ENCODE results near the gene PRDX1. TPM values are rescaled to one million over a fixed set of nuclear protein-coding genes. Genes with fewer than 3 reads are reported as not detected.

PRDX1 gene
- total RNA-seq, 8 experiments from 2014 or later, result 245 to 1,200 (median 476) TPM

DNA sequence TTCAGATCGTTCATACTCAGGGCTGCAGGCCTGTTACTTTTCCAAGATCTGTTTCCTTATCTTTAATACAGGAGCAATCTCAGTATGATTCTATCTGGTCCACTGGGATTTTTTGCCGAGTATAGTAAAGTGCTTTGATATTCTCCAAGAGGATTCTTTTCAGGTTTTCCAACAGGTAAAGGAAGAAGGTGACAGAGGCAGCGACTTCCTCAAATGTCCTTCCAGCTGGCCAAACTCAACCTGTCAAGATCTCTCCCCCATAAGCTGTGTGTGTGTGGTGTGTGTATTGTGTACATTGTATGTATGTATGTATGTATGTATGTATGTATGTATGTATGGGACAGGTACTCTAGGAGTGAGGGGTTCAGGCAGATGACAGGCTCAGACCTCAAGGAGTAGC lies 30.0 kb upstream of the PRDX1 start:
- Histone ChIP-seq H3K27ac (peak overlapping the region in 1 of 2 donors; percentile 96), H3K4me1 (replicated peaks in 1 of 2) (peaks cover 13 to 16% of the 10 kb centered on the region in 2 donors), H3K4me3 (peak overlapping the region; percentile 54 to 80 (median 59))
- in situ Hi-C loops (cut with MboI; ENCODE audit: low pct_unique_long_range_greater_than_20kb in 2 of 9, low sequenced_read_pairs in 9 of 9, unreplicated experiment in 9 of 9), result loop anchor here in 1 of 9 experiments (25.0 kb wide), 1 partner anchor 189 kb away; no protein-coding TSS in a partner anchor
- ATAC-seq (replicated peaks in 6 of 8), result no peak
- 0 to 50% (median 9%) methylated on average over 1 to 3 of the region's 3 CpGs; no CpG with 5 or more reads in 2 of the 10 experiments for WGBS, 10 experiments

DNA sequence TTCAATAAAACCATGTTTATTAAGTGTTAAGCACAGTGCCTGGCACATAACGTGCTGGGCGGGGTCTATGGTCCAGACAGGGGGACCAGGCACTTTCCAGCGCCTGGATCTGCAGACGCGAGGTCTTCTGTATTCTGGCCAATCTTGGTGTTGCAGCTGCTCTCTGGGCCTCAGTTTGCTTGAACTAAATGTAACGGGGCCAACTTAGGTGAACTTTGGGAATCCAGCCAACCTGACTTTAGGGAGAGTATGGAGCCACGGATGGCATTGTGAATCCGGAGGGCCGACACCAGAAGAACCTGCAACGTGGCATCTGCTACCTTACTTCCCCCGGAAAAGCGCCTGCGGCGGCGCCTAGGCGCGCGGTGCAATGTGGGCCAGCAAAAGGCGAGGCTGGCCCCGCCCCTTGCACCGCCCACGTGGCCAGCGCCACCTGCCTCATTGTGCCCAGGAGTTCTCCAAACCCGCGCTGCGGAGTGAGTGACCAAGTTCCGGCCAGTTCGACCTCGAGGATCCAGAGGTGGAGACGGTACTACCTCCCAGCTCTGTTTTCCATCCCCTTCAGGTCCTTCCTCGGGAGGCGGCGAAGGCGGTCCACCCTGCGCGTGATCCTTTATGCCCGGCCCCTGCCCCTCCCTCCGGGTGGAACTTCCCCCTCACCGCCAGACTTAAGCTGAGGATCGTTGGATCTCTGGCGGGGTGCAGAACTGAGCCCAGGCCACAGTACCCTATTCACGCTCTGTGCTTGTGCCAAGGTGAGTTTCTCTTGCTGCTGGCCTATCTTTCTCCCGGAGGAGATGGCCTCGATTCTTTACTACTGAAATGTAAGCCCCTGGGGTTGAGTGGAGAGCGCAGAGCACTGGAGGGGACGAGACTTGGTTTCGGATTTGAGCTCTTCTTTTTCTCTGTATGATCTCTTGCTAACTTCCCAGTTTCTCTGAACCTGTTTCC lies 29.0 kb upstream of the PRDX1 start, which contains the start of gene AKR1A1:
Gene AKR1A1, plus strand, starts transcription at position 426 of the 951 bp plus-strand sequence. CDS start 10,969 bp downstream, outside the sequence.
- peak; percentile 91 to 96 (median 94) for ATAC-seq (replicated peaks in 6 of 8)
- peaks cover 13 to 16% of the 10 kb centered on the region in 2 donors for H3K4me1 ChIP-seq (replicated peaks in 1 of 2)
- WGBS, 10 experiments, result 0 to 15% (median 0%) methylated on average over 1 to 29 of the region's 47 CpGs; no CpG with 5 or more reads in 1 of the 10 experiments
- H3K4me3 ChIP-seq, result peak within 1 kb of the TSS; percentile 54 to 80 (median 59)
- in situ Hi-C loops (cut with MboI; ENCODE audit: low pct_unique_long_range_greater_than_20kb in 2 of 9, low sequenced_read_pairs in 9 of 9, unreplicated experiment in 9 of 9), result loop anchor here in 1 of 9 experiments (25.0 kb wide), 1 partner anchor 188 kb away; no protein-coding TSS in a partner anchor
- peak within 1 kb of the TSS; percentile 90 to 96 for H3K27ac ChIP-seq

DNA sequence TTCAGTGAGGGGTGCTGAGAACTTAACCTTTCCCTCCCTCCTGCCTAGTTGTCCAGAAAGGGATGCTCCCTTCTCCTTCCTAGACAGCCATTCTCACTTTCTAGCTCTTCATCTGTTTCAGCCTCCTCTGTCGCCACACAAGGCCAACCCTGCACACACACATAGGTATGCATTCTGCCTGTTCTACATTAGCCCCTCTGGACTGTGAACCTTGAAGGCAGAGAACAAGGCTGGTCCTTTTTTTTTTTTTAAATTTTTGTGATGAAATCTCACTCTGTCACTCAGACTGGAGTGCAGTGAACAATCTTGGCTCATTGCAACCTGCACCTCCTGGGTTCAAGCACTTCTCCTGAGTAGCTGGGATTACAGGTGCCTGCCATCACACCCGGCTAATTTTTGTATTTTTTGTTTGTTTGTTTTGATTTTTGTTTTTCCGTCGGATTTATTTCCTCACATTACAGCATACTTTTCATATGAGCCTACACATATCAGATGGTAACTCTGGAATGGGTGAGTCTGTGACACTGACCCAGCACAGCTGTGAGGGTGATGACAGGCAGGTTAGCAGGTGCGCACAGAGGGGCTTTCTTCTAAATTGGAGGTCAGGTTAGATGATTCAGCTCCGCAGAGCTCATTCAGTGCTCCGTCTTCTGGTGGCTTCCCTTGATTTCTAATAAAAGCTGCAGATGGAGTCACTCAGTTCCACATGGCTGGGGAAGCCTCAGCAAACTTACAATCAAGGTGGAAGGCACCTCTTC lies 24.0 kb upstream of the PRDX1 start:
- peaks cover 5 to 6% of the 10 kb centered on the region in 2 donors for H3K4me1 ChIP-seq (replicated peaks in 1 of 2)
- in situ Hi-C loops (cut with MboI; ENCODE audit: low pct_unique_long_range_greater_than_20kb in 2 of 9, low sequenced_read_pairs in 9 of 9, unreplicated experiment in 9 of 9), result no loop called here
- no peak for ATAC-seq (replicated peaks in 6 of 8)
- H3K27ac ChIP-seq, result no peak overlapping the region
- H3K4me3 ChIP-seq, result no peak overlapping the region
- WGBS, 10 experiments, result 12 to 100% (median 86%) methylated on average over 2 to 7 of the region's 7 CpGs

DNA sequence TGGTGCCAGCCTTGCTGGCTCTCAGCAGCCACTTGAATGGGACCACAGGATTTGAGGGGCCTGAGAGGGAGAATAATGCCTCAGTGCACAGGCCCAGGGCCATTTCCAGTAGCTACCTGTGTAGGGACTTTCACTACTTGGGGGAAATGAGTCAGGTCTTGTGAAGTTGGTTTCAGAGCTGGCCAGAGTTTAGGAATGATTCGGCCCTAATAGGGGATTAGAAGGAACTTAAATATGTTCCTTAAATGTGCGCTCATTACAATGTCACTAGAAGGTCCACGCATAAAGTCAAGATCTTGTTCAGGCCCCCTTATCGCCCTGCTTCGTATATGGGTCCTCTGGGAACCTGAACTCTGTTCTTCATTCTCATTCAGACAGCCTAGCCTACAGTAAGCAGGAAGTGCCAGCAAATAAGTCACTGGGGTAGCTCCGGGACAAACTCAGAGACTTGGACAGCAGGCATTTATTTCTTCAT lies 23.4 kb upstream of the PRDX1 start:
- Histone ChIP-seq H3K4me1 (replicated peaks in 1 of 2) (peaks cover 2% of the 10 kb centered on the region in 2 donors), H3K4me3 (no peak overlapping the region), H3K27ac (no peak overlapping the region)
- in situ Hi-C loops (cut with MboI; ENCODE audit: low pct_unique_long_range_greater_than_20kb in 2 of 9, low sequenced_read_pairs in 9 of 9, unreplicated experiment in 9 of 9), result no loop called here
- no peak for ATAC-seq (replicated peaks in 6 of 8)
- WGBS, 10 experiments, result 55 to 89% (median 73%) methylated on average over 2 to 6 of the region's 6 CpGs; no CpG with 5 or more reads in 2 of the 10 experiments

GRCh38 chr1:45544530-45544929 lies 22.8 kb upstream of the PRDX1 start:
- no peak for ATAC-seq (replicated peaks in 6 of 8)
- Histone ChIP-seq H3K4me3 (no peak overlapping the region), H3K27ac (no peak overlapping the region), H3K4me1 (replicated peaks in 1 of 2) (no peaks in the 10 kb centered on the region)
- WGBS, 10 experiments, result 69 to 100% (median 87%) methylated on average over 1 to 4 of the region's 4 CpGs; no CpG with 5 or more reads in 1 of the 10 experiments
- in situ Hi-C loops (cut with MboI; ENCODE audit: low pct_unique_long_range_greater_than_20kb in 2 of 9, low sequenced_read_pairs in 9 of 9, unreplicated experiment in 9 of 9), result no loop called here

- peak in 4 of 8 experiments; percentile 22 to 46 (median 32) for ATAC-seq (replicated peaks in 6 of 8)
- in situ Hi-C loops (cut with MboI; ENCODE audit: low pct_unique_long_range_greater_than_20kb in 2 of 9, low sequenced_read_pairs in 9 of 9, unreplicated experiment in 9 of 9), result no loop called here
- WGBS, 10 experiments, result 0 to 100% (median 52%) methylated on average over 1 to 8 of the region's 8 CpGs; no CpG with 5 or more reads in 1 of the 10 experiments
- H3K27ac ChIP-seq, result no peak overlapping the region
- H3K4me3 ChIP-seq, result no peak overlapping the region
- H3K4me1 ChIP-seq (replicated peaks in 1 of 2), result no peaks in the 10 kb centered on the region
Measured at GRCh38 chr1:45543581-45544417, 22.1 kb upstream of the PRDX1 start.

DNA sequence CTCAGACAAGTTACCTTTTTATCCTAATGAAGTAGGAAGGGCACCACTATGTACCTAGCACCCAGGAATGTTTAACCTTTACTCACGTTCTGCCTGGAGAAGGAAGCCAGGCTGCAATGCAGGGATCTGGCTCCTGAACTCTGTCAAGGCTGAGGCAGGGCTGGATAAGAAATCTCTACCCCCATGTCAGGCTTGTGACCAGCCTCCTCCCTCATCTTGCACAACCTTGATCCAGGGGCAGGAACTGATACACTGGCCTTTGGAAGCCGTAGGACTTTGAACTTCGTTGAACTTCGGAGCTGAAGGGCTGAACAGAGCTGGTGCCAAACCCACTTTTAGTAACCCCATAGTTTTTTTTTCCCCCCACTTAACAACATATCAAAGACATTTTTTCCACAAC lies 20.9 kb upstream of the PRDX1 start:
- in situ Hi-C loops (cut with MboI; ENCODE audit: low pct_unique_long_range_greater_than_20kb in 2 of 9, low sequenced_read_pairs in 9 of 9, unreplicated experiment in 9 of 9), result no loop called here
- no peak for ATAC-seq (replicated peaks in 6 of 8)
- Histone ChIP-seq H3K4me3 (no peak overlapping the region), H3K4me1 (replicated peaks in 1 of 2) (no peaks in the 10 kb centered on the region), H3K27ac (no peak overlapping the region)
- 57 to 100% (median 87%) methylated on average over 1 to 4 of the region's 4 CpGs; no CpG with 5 or more reads in 2 of the 10 experiments for WGBS, 10 experiments

GRCh38 chr1:45541193-45541592 lies 19.5 kb upstream of the PRDX1 start:
- H3K4me3 ChIP-seq, result no peak overlapping the region
- in situ Hi-C loops (cut with MboI; ENCODE audit: low pct_unique_long_range_greater_than_20kb in 2 of 9, low sequenced_read_pairs in 9 of 9, unreplicated experiment in 9 of 9), result no loop called here
- WGBS, 10 experiments, result 56 to 100% (median 85%) methylated on average over 1 of the region's 1 CpG; no CpG with 5 or more reads in 2 of the 10 experiments
- no peak for ATAC-seq (replicated peaks in 6 of 8)
- peaks cover 6 to 9% of the 10 kb centered on the region in 2 donors for H3K4me1 ChIP-seq (replicated peaks in 1 of 2)
- H3K27ac ChIP-seq, result no peak overlapping the region

- in situ Hi-C loops (cut with MboI; ENCODE audit: low pct_unique_long_range_greater_than_20kb in 2 of 9, low sequenced_read_pairs in 9 of 9, unreplicated experiment in 9 of 9), result no loop called here
- peaks cover 9 to 13% of the 10 kb centered on the region in 2 donors for H3K4me1 ChIP-seq (replicated peaks in 1 of 2)
- no peak overlapping the region for H3K4me3 ChIP-seq
- peak in 2 of 8 experiments; percentile 16 to 21 for ATAC-seq (replicated peaks in 6 of 8)
- no peak overlapping the region for H3K27ac ChIP-seq
- WGBS, 10 experiments, result 12 to 100% (median 60%) methylated on average over 1 to 4 of the region's 4 CpGs; no CpG with 5 or more reads in 1 of the 10 experiments
Measured at GRCh38 chr1:45536886-45537285, 15.2 kb upstream of the PRDX1 start.

DNA sequence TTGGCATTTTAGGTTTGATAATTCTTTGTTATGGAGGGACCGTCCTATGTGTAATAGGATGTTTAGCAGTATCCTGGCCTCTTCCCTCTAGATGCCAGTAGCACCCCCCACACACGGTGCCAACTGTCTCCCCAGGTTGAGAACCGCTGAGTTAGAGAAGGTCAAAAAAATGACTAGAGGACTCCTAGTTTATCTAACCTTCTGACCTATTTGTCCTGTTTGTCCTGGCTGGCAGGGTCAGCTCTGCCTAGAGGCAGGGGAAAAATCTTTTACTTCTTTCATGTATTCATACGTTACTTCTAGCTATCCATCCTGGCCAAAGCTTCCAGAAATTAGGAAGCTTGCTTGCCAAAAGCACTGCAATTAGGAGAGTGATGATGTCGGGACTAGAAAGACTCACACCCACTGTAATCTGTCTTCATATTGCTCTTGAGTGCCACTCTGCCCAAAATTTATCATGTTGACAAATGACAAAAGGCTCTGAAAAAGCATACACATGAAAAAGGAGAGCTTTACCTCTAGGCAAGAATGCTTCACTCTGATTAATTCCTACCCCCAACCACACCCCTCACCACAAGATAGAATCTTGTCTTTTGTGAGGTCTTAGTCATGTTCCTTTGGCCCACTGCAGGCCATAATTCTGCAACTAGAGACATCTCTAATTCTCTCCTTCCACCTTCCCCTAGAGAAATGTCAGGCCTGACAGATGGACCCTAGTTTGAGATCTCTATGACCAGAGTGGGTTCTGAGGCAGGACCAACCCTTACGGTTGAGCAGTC lies 14.5 kb upstream of the PRDX1 start:
- Histone ChIP-seq H3K27ac (no peak overlapping the region), H3K4me1 (replicated peaks in 1 of 2) (peaks cover 9 to 13% of the 10 kb centered on the region in 2 donors), H3K4me3 (no peak overlapping the region)
- in situ Hi-C loops (cut with MboI; ENCODE audit: low pct_unique_long_range_greater_than_20kb in 2 of 9, low sequenced_read_pairs in 9 of 9, unreplicated experiment in 9 of 9), result no loop called here
- peak in 5 of 8 experiments; percentile 32 to 66 (median 53) for ATAC-seq (replicated peaks in 6 of 8)
- 33 to 100% (median 55%) methylated on average over 1 to 6 of the region's 6 CpGs for WGBS, 10 experiments

GRCh38 chr1:45531873-45532272 lies 10.2 kb upstream of the PRDX1 start:
- in situ Hi-C loops (cut with MboI; ENCODE audit: low pct_unique_long_range_greater_than_20kb in 2 of 9, low sequenced_read_pairs in 9 of 9, unreplicated experiment in 9 of 9), result no loop called here

More at GRCh38 chr1:45531873-45532272, 10.2 kb upstream of the PRDX1 start:
- Histone ChIP-seq H3K4me3 (no peak overlapping the region), H3K4me1 (replicated peaks in 1 of 2) (peaks cover 15 to 23% of the 10 kb centered on the region in 2 donors), H3K27ac (no peak overlapping the region)
- no peak for ATAC-seq (replicated peaks in 6 of 8)
- WGBS, 10 experiments, result 74 to 98% (median 90%) methylated on average over 4 to 5 of the region's 5 CpGs
